Nasal cavity respiratory epithelium epithelial cell of viscerocranial mucosa (primary cell): ENCODE data around the gene USF1. TPM values are rescaled to one million over a fixed set of nuclear protein-coding genes. Genes with fewer than 3 reads are reported as not detected.

Experiments
- total RNA-seq: library from RNA; depleted of rRNA; stranded (reverse); fragments of >200 nt; gene quantifications from 2 replicates; pipeline ENCODE4 v1.2.3, GENCODE V29; 2014

USF1 gene
- 47.0 and 60.1 TPM in 2 replicates for total RNA-seq

GRCh38 chr1:161045736-161046604 lies at the start of gene USF1:
TSS of gene USF1 (minus strand) at chr1:161045977. CDS start at chr1:161043275, 2,702 bp downstream.

GRCh38 chr1:161089251-161089924 lies 43.6 kb upstream of the USF1 start, which contains the start of gene NECTIN4:
TSS of gene NECTIN4 (minus strand) at chr1:161089558. CDS start at chr1:161089296, 262 bp downstream.

DNA sequence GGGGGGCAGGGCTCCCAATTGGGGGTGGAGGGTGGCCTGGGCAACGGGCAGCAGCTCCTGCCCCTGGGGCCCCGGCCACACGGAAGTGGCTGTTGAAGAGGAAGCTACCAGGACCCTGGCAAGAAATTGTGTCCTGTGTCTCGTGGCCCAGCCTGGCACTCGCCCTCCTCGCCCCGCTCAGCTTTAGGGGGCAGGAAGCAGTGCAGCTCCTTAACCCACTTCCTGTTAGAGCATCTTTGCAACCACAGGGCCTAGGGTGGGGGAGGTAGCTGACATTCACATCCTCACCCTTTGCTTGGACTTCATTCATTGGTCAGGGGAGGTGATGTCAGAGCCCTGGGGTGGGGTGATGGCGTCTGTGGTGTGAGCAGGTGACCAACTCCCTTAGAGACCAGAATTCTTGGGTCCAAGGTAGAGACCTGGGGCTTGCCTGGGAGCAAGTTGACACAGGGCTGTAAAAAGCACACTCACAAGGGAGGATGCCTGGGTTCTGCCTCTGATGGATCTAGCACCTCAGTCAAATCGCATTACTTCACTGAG lies 24.0 kb upstream of the USF1 start, which contains the start of gene ARHGAP30:
Gene ARHGAP30, minus strand, starts transcription at position 161 of the 540 bp plus-strand sequence. CDS start 267 bp downstream, outside the sequence.

GRCh38 chr1:161038523-161039153 lies 7.1 kb downstream of the USF1 start, which contains the start of gene TSTD1:
TSS of gene TSTD1 (minus strand) at chr1:161038964. CDS start at chr1:161038889, 75 bp downstream.

GRCh38 chr1:161020509-161021164 lies 25.1 kb downstream of the USF1 start, which contains the start of gene F11R:
TSS of gene F11R (minus strand) at chr1:161021152. CDS start at chr1:161021073, 79 bp downstream.

Other genes with a start within 250 kb of the USF1 start
- gene LY9, start 249.8 kb downstream of the USF1 start, total RNA-seq = not detected in 2 replicates
- gene CD244, start 183.1 kb downstream of the USF1 start, total RNA-seq = not detected in 2 replicates
- not detected in 2 replicates for gene ITLN1, start 160.8 kb downstream of the USF1 start, total RNA-seq
- gene ITLN2, start 91.2 kb downstream of the USF1 start, total RNA-seq = 0.21 TPM in 1 of 2 replicates, not detected in the other
- gene F11R, start 24.8 kb downstream of the USF1 start, total RNA-seq = 210 and 292 TPM in 2 replicates
- gene TSTD1, start 7.0 kb downstream of the USF1 start, total RNA-seq = 38.3 and 78.6 TPM in 2 replicates
- gene ARHGAP30, start 23.9 kb upstream of the USF1 start, total RNA-seq = 0.43 and 0.68 TPM in 2 replicates
- 81.0 and 91.3 TPM in 2 replicates for gene NECTIN4, start 43.6 kb upstream of the USF1 start, total RNA-seq
- gene KLHDC9, start 52.4 kb upstream of the USF1 start, total RNA-seq = 1.1 and 1.4 TPM in 2 replicates
- gene PFDN2, start 72.1 kb upstream of the USF1 start, total RNA-seq = 88.4 and 180 TPM in 2 replicates
- 30.2 and 45.1 TPM in 2 replicates for gene NIT1, start 72.1 kb upstream of the USF1 start, total RNA-seq
- gene DEDD, start 86.7 kb upstream of the USF1 start, total RNA-seq = 30.1 and 37.2 TPM in 2 replicates
- 56.7 and 63.3 TPM in 2 replicates for gene UFC1, start 108.0 kb upstream of the USF1 start, total RNA-seq
- gene USP21, start 113.5 kb upstream of the USF1 start, total RNA-seq = 6.8 and 10.6 TPM in 2 replicates
- gene PPOX, start 120.4 kb upstream of the USF1 start, total RNA-seq = 7.0 and 11.6 TPM in 2 replicates
- gene B4GALT3, start 131.5 kb upstream of the USF1 start, total RNA-seq = 16.1 and 30.6 TPM in 2 replicates
- gene ADAMTS4, start 153.1 kb upstream of the USF1 start, total RNA-seq = under 0.01 TPM in 2 replicates
- gene NDUFS2, start 156.4 kb upstream of the USF1 start, total RNA-seq = 115 and 136 TPM in 2 replicates
- gene FCER1G, start 169.3 kb upstream of the USF1 start, total RNA-seq = 0.34 TPM in 1 of 2 replicates, not detected in the other
- gene APOA2, start 177.7 kb upstream of the USF1 start, total RNA-seq = not detected in 2 replicates
- gene TOMM40L, start 180.1 kb upstream of the USF1 start, total RNA-seq = 10.9 and 11.7 TPM in 2 replicates
- not detected in 2 replicates for gene NR1I3, start 192.2 kb upstream of the USF1 start, total RNA-seq
- under 0.01 and 6.0 TPM in 2 replicates for gene PCP4L1, start 212.8 kb upstream of the USF1 start, total RNA-seq